Measurements from ENCODE around the gene FHIT.

DNA sequence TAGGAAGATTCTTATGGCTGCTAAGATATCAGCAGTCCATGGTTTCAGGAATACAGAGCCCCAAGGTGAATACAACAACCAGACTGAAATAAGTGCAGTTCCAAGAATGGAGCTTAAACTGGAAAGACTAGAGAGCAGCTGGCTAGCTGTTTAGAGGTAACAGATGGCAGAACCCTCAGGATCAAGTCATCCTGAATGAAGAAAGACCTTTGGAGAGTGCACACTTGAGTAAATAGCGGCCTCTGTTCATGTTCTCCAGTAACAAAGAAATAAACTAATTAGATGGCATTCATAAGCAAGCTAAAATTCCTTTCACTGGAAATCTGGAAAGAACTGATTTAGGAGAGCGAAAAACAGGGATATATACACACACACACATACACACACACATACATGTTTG, 968.4 kb downstream of the FHIT start:
- no peak for TF ChIP-seq POLR2A (IDR thresholded peaks at IDR 0.05)
- no peak for TF ChIP-seq CTCF (IDR thresholded peaks at IDR 0.05)

All from Peyer's patch (tissue), 4 donors.